IgD-negative memory B cell (primary cell): ENCODE data around the gene RNF114. TPM values are rescaled to one million over a fixed set of nuclear protein-coding genes. Genes with fewer than 3 reads are reported as not detected.

Experiments
- H3K27ac Mint-ChIP-seq, 3 donors: one replicate each; pipeline ENCODE4 v1.8.0; 2020 to 2022; ENCODE audit warnings: mild to moderate bottlenecking in 3 of 3, mixed read lengths in 3 of 3, moderate library complexity in 1 of 3
- H3K27me3 Mint-ChIP-seq: one replicate; pipeline ENCODE4 v1.8.0; 2021; ENCODE audit warnings: mixed read lengths
- H3K36me3 Mint-ChIP-seq: one replicate; pipeline ENCODE4 v1.8.0; 2020; ENCODE audit warnings: mild to moderate bottlenecking, mixed read lengths
- H3K4me1 Mint-ChIP-seq, 3 donors: one replicate each; pipeline ENCODE4 v1.8.0; 2020 to 2022; ENCODE audit warnings: mixed read lengths in 3 of 3, mild to moderate bottlenecking in 1 of 3
- H3K4me3 Mint-ChIP-seq, 4 donors: one replicate each; pipeline ENCODE4 v1.8.0; 2020 to 2022; ENCODE audit warnings: mild to moderate bottlenecking in 4 of 4, mixed read lengths in 4 of 4, moderate library complexity in 3 of 4
- H3K9me3 Mint-ChIP-seq, 3 donors: one replicate each; pipeline ENCODE4 v1.8.0; 2020 to 2021; ENCODE audit warnings: mixed read lengths in 3 of 3, mild to moderate bottlenecking in 1 of 3
- polyA plus RNA-seq: library from polyadenylated mRNA; unstranded; fragments of 300-500 nt; fragmentation: Illumina TruSeq; gene quantifications from one replicate; pipeline ENCODE4 v1.2.3, GENCODE V29; 2021

Gene RNF114
- polyA plus RNA-seq, 1 donor from 2014 or later: 119 TPM

- H3K27ac Mint-ChIP-seq: peak overlapping the region in 2 of 3 donors; percentile 15 to 58
Measured at GRCh38 chr20:49981218-49982071, 45.2 kb downstream of the RNF114 start.

GRCh38 chr20:49982072-49982345 is 45.8 kb downstream of the RNF114 start:
- Mint-ChIP-seq H3K27me3 (peaks cover 2% of the 10 kb centered on the region), H3K36me3 (no peaks in the 10 kb centered on the region), H3K9me3 (no peaks in the 10 kb centered on the region), H3K4me3 (peak overlapping the region; percentile 60 to 92 (median 80)), H3K4me1 (peaks cover 3 to 12% (median 4%) of the 10 kb centered on the region in 3 donors), H3K27ac (peak overlapping the region in 2 of 3 donors; percentile 15 to 57)

More at GRCh38 chr20:49981218-49982071, 45.2 kb downstream of the RNF114 start:
- Mint-ChIP-seq H3K9me3 (no peaks in the 10 kb centered on the region), H3K4me3 (peak overlapping the region in 3 of 4 donors; percentile 74 to 92 (median 87)), H3K27me3 (peaks cover 2% of the 10 kb centered on the region), H3K4me1 (peaks cover 3 to 12% (median 4%) of the 10 kb centered on the region in 3 donors), H3K36me3 (no peaks in the 10 kb centered on the region)

GRCh38 chr20:49982346-49983122 is 46.3 kb downstream of the RNF114 start, which contains the start of gene SNAI1:
SNAI1 (plus strand) TSS chr20:49982980; CDS start chr20:49983060, 80 bp downstream.
- peak within 1 kb of the TSS; percentile 60 to 92 (median 80) for H3K4me3 Mint-ChIP-seq
- H3K27ac Mint-ChIP-seq: peak within 1 kb of the TSS; percentile 59 to 95 (median 73)
- H3K4me1 Mint-ChIP-seq: peaks cover 3 to 12% (median 4%) of the 10 kb centered on the region in 3 donors
- H3K9me3 Mint-ChIP-seq: no peaks in the 10 kb centered on the region
- no peaks in the 10 kb centered on the region for H3K36me3 Mint-ChIP-seq
- peaks cover 2% of the 10 kb centered on the region for H3K27me3 Mint-ChIP-seq

- peaks cover 3 to 12% (median 4%) of the 10 kb centered on the region in 3 donors for H3K4me1 Mint-ChIP-seq
- peak overlapping the region in 3 of 4 donors; percentile 57 to 85 (median 76) for H3K4me3 Mint-ChIP-seq
- H3K36me3 Mint-ChIP-seq: no peaks in the 10 kb centered on the region
Measured at GRCh38 chr20:49983123-49983847, 47.1 kb downstream of the RNF114 start.

GRCh38 chr20:49983848-49984408 is 47.7 kb downstream of the RNF114 start:
- H3K36me3 Mint-ChIP-seq: no peaks in the 10 kb centered on the region
- H3K27me3 Mint-ChIP-seq: peaks cover 3% of the 10 kb centered on the region
- peak overlapping the region in 3 of 4 donors; percentile 31 to 82 (median 65) for H3K4me3 Mint-ChIP-seq
- peaks cover 3 to 12% (median 4%) of the 10 kb centered on the region in 3 donors for H3K4me1 Mint-ChIP-seq
- no peaks in the 10 kb centered on the region for H3K9me3 Mint-ChIP-seq
- peak overlapping the region in 1 of 3 donors; percentile 95 for H3K27ac Mint-ChIP-seq

More at GRCh38 chr20:49983123-49983847, 47.1 kb downstream of the RNF114 start:
- H3K27ac Mint-ChIP-seq: peak overlapping the region in 2 of 3 donors; percentile 59 to 73
- H3K9me3 Mint-ChIP-seq: no peaks in the 10 kb centered on the region
- peaks cover 2% of the 10 kb centered on the region for H3K27me3 Mint-ChIP-seq

- H3K4me3 Mint-ChIP-seq: peak overlapping the region in 2 of 4 donors; percentile 31 to 65
- no peaks in the 10 kb centered on the region for H3K9me3 Mint-ChIP-seq
- no peaks in the 10 kb centered on the region for H3K36me3 Mint-ChIP-seq
- H3K27ac Mint-ChIP-seq: peak overlapping the region in 1 of 3 donors; percentile 95
- H3K4me1 Mint-ChIP-seq: peaks cover 3 to 12% (median 4%) of the 10 kb centered on the region in 3 donors
- H3K27me3 Mint-ChIP-seq: peaks cover 6% of the 10 kb centered on the region
Measured at GRCh38 chr20:49984426-49985153, 48.4 kb downstream of the RNF114 start.

- Mint-ChIP-seq H3K9me3 (no peaks in the 10 kb centered on the region), H3K4me3 (no peak overlapping the region), H3K4me1 (peaks cover 3 to 12% (median 4%) of the 10 kb centered on the region in 3 donors), H3K27me3 (peaks cover 6% of the 10 kb centered on the region), H3K36me3 (no peaks in the 10 kb centered on the region), H3K27ac (no peak overlapping the region)
Measured at GRCh38 chr20:49985157-49985556, 49.0 kb downstream of the RNF114 start.

- peak overlapping the region in 2 of 3 donors; percentile 19 to 58 for H3K27ac Mint-ChIP-seq
- peaks cover 4% of the 10 kb centered on the region for H3K27me3 Mint-ChIP-seq
- H3K4me3 Mint-ChIP-seq: no peak overlapping the region
- no peaks in the 10 kb centered on the region for H3K9me3 Mint-ChIP-seq
- peaks cover 3 to 10% (median 4%) of the 10 kb centered on the region in 3 donors for H3K4me1 Mint-ChIP-seq
- no peaks in the 10 kb centered on the region for H3K36me3 Mint-ChIP-seq
Measured at GRCh38 chr20:49985617-49986016, 49.4 kb downstream of the RNF114 start.

GRCh38 chr20:49986049-49986448 is 49.9 kb downstream of the RNF114 start:
- Mint-ChIP-seq H3K27me3 (peaks cover 4% of the 10 kb centered on the region), H3K4me3 (no peak overlapping the region), H3K36me3 (no peaks in the 10 kb centered on the region), H3K27ac (peak overlapping the region in 2 of 3 donors; percentile 19 to 58), H3K9me3 (no peaks in the 10 kb centered on the region), H3K4me1 (peaks cover 3 to 10% (median 4%) of the 10 kb centered on the region in 3 donors)

GRCh38 chr20:49987015-49987867 is 51.0 kb downstream of the RNF114 start:
- Mint-ChIP-seq H3K27ac (no peak overlapping the region), H3K4me3 (no peak overlapping the region), H3K4me1 (peaks cover 0 to 7% (median under 1%) of the 10 kb centered on the region in 3 donors), H3K36me3 (no peaks in the 10 kb centered on the region), H3K27me3 (peaks cover 4% of the 10 kb centered on the region), H3K9me3 (no peaks in the 10 kb centered on the region)

GRCh38 chr20:49987868-49988690 is 51.9 kb downstream of the RNF114 start:
- no peaks in the 10 kb centered on the region for H3K9me3 Mint-ChIP-seq
- no peak overlapping the region for H3K27ac Mint-ChIP-seq
- H3K27me3 Mint-ChIP-seq: peaks cover 4% of the 10 kb centered on the region
- no peaks in the 10 kb centered on the region for H3K36me3 Mint-ChIP-seq
- H3K4me3 Mint-ChIP-seq: no peak overlapping the region
- peaks cover under 1 to 6% (median under 1%) of the 10 kb centered on the region in 3 donors for H3K4me1 Mint-ChIP-seq

GRCh38 chr20:49989234-49990065 is 53.3 kb downstream of the RNF114 start:
- Mint-ChIP-seq H3K36me3 (no peaks in the 10 kb centered on the region), H3K27me3 (peaks cover 8% of the 10 kb centered on the region), H3K4me1 (peaks cover 6% of the 10 kb centered on the region in 3 donors), H3K27ac (no peak overlapping the region), H3K4me3 (no peak overlapping the region), H3K9me3 (no peaks in the 10 kb centered on the region)
